A549 (cell line): Measurements from ENCODE around the gene CCDC92B.

Experiments used
- CHD2 ChIP-seq: fragments of 150-350 bp; IDR thresholded peaks from 2 replicates; pipeline ENCODE4 v1.6.1; 2014; ENCODE audit warnings: low read length; ENCODE audit not compliant: partially characterized antibody
- CTCF ChIP-seq: fragments of >200 bp; sonication (Bioruptor Twin); formaldehyde crosslinking; IDR thresholded peaks from 3 replicates; pipeline ENCODE4 v1.5.1; 2016
- ELK1 ChIP-seq: fragments of 150-350 bp; IDR thresholded peaks from 2 replicates; pipeline ENCODE4 v1.6.1; 2014; ENCODE audit warnings: low read depth, mild to moderate bottlenecking, low read length
- KDM1A ChIP-seq: fragments of 200-600 bp; sonication (generic); IDR thresholded peaks from 2 replicates; pipeline ENCODE4 v1.6.1; 2016; ENCODE audit warnings: low read depth, mild to moderate bottlenecking
- POLR2A ChIP-seq: IDR thresholded peaks from 2 replicates; pipeline ENCODE4 v1.6.1; 2012; ENCODE audit warnings: mild to moderate bottlenecking, low read length
- RAD21 ChIP-seq, 2 experiments: fragments of >200 bp in 1 of 2; sonication (Bioruptor Twin) in 1 of 2; formaldehyde crosslinking in 1 of 2; IDR thresholded peaks in 1 of 2; conservative IDR thresholded peaks in 1 of 2; 2 replicates in 1 of 2; 3 replicates in 1 of 2; pipeline ENCODE4 v1.6.1; 2012 to 2018; ENCODE audit warnings: inconsistent platforms in 1 of 2
- TP53 ChIP-seq: fragments of 250-450 bp; sonication (Bioruptor Pico); IDR thresholded peaks from 2 replicates; pipeline ENCODE4 v1.5.0; 2021; ENCODE audit warnings: mild to moderate bottlenecking, moderate library complexity
- TF ChIP-seq, protein P1 (sequence below): fragments of 250-450 bp; sonication (Bioruptor Pico); IDR thresholded peaks from 2 replicates; pipeline ENCODE4 v1.5.0; 2021; ENCODE audit warnings: mild to moderate bottlenecking, moderate library complexity, borderline replicate concordance

GRCh38 chr17:2692781-2693135 lies 56.7 kb downstream of the CCDC92B start:
- no peak for TF ChIP-seq CTCF
- no peak for TF ChIP-seq POLR2A
- TF ChIP-seq ELK1 = no peak
- TF ChIP-seq KDM1A = no peak
- TF ChIP-seq RAD21 (conservative IDR thresholded peaks at IDR 0.05 in 1 of 2, IDR thresholded peaks at IDR 0.05 in 1 of 2) = no peak
- TF ChIP-seq, protein P1, sequence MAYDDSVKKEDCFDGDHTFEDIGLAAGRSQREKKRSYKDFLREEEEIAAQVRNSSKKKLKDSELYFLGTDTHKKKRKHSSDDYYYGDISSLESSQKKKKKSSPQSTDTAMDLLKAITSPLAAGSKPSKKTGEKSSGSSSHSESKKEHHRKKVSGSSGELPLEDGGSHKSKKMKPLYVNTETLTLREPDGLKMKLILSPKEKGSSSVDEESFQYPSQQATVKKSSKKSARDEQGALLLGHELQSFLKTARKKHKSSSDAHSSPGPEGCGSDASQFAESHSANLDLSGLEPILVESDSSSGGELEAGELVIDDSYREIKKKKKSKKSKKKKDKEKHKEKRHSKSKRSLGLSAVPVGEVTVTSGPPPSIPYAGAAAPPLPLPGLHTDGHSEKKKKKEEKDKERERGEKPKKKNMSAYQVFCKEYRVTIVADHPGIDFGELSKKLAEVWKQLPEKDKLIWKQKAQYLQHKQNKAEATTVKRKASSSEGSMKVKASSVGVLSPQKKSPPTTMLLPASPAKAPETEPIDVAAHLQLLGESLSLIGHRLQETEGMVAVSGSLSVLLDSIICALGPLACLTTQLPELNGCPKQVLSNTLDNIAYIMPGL = no peak
- TF ChIP-seq TP53 (CRISPR knock-in tag) = no peak
- TF ChIP-seq CHD2 = no peak
